Naive thymus-derived CD8-positive, alpha-beta T cell (primary cell): ENCODE data around the gene PHF20. TPM values are rescaled to one million over a fixed set of nuclear protein-coding genes. Genes with fewer than 3 reads are reported as not detected.

Source experiments
- ATAC-seq, 2 donors: fragments of 150-1000 bp; cut with Tn5 transposase in 1 of 2; sonication (Bioruptor Pico), chemical (Tn5 transposase) in 1 of 2; 1 replicate in 1 of 2; 2 replicates in 1 of 2; pipeline ENCODE4 v1.10.0; 2021; ENCODE audit warnings: mild to moderate bottlenecking in 2 of 2, moderate library complexity in 2 of 2
- POLR2A ChIA-PET: fragments of 350-600 bp; sonication (Branson Sonifier 250); formaldehyde crosslinking; loops from one replicate; lab custom pipeline; 2021; ENCODE audit warnings: antibody characterized with exemption; lab: Charles Lee
- DNase-seq, 10 donors: peaks; one replicate each; pipeline versions ENCODE4 v3.0.0 to v3.0.0-alpha.2; 2020 to 2022
- H3K27ac Mint-ChIP-seq, 10 donors: one replicate each; pipeline ENCODE4 v1.8.0; 2020 to 2022; ENCODE audit warnings: mild to moderate bottlenecking in 10 of 10, mixed read lengths in 10 of 10, moderate library complexity in 4 of 10, inconsistent platforms in 1 of 10
- H3K27me3 Mint-ChIP-seq, 5 donors: one replicate each; pipeline ENCODE4 v1.8.0; 2021 to 2022; ENCODE audit warnings: mixed read lengths in 5 of 5
- H3K36me3 Mint-ChIP-seq, 3 donors: one replicate each; pipeline ENCODE4 v1.8.0; 2020 to 2022; ENCODE audit warnings: mixed read lengths in 3 of 3, mild to moderate bottlenecking in 2 of 3, inconsistent platforms in 1 of 3
- H3K4me1 Mint-ChIP-seq, 4 donors: one replicate each; pipeline ENCODE4 v1.8.0; 2021 to 2022; ENCODE audit warnings: mixed read lengths in 4 of 4
- H3K4me3 Mint-ChIP-seq, 10 donors: one replicate each; pipeline ENCODE4 v1.8.0; 2020 to 2022; ENCODE audit warnings: mild to moderate bottlenecking in 10 of 10, mixed read lengths in 10 of 10, moderate library complexity in 6 of 10, inconsistent platforms in 1 of 10
- H3K9me3 Mint-ChIP-seq, 9 donors: one replicate each; pipeline ENCODE4 v1.8.0; 2020 to 2022; ENCODE audit warnings: mixed read lengths in 9 of 9, mild to moderate bottlenecking in 3 of 9, inconsistent platforms in 1 of 9, moderate library complexity in 1 of 9
- polyA plus RNA-seq, 3 donors: library from polyadenylated mRNA; unstranded; fragments of 300-500 nt; fragmentation: Illumina TruSeq; gene quantifications; one replicate each; pipeline ENCODE4 v1.2.3, GENCODE V29; 2021
- total RNA-seq, 8 experiments: library from RNA in 2 of 8; stranded (reverse) in 2 of 8; gene quantifications; one replicate each; pipeline ENCODE4 v1.2.3 and lab custom pipeline; 2021 to 2026

Gene PHF20
- total and polyA plus RNA-seq, 5 experiments from 2014 or later = 79.0 to 135 (median 114) TPM

- POLR2A ChIA-PET = interaction anchor here (0.8 to 1.0 kb wide), 2 partner anchors 49 kb away, joined by 3 to 4 read pairs; partner anchors contain the start of gene RBM39
- Mint-ChIP-seq H3K27ac (peak overlapping the region in 1 of 10 donors; percentile 72), H3K27me3 (no peaks in the 10 kb centered on the region), H3K4me3 (no peak overlapping the region), H3K36me3 (peaks cover 0 to 45% (median 7%) of the 10 kb centered on the region in 3 donors), H3K4me1 (peaks cover 13 to 59% (median 40%) of the 10 kb centered on the region in 4 donors), H3K9me3 (no peaks in the 10 kb centered on the region)
- ATAC-seq = no peak
- DNase-seq = no peak
Observed at GRCh38 chr20:35791097-35791496, 19.3 kb downstream of the PHF20 start.

- peak overlapping the region in 4 of 10 donors; percentile 0 to 31 (median 4) for H3K4me3 Mint-ChIP-seq
- POLR2A ChIA-PET = interaction anchor here (1.0 kb wide), 1 partner anchor 49 kb away, joined by 3 read pairs; the partner anchor contains the start of gene RBM39
Observed at GRCh38 chr20:35791821-35792220, 20.0 kb downstream of the PHF20 start.

GRCh38 chr20:35792740-35793139 lies 20.9 kb downstream of the PHF20 start:
- H3K27me3 Mint-ChIP-seq = no peaks in the 10 kb centered on the region
- H3K4me1 Mint-ChIP-seq = peaks cover 11 to 66% (median 48%) of the 10 kb centered on the region in 4 donors
- H3K4me3 Mint-ChIP-seq = peak overlapping the region in 3 of 10 donors; percentile 4 to 49 (median 21)
- H3K36me3 Mint-ChIP-seq = peaks cover 0 to 41% (median 4%) of the 10 kb centered on the region in 3 donors
- no peaks in the 10 kb centered on the region for H3K9me3 Mint-ChIP-seq
- H3K27ac Mint-ChIP-seq = peak overlapping the region in 9 of 10 donors; percentile 39 to 96 (median 77)
- POLR2A ChIA-PET = interaction anchor here (0.6 kb wide), 1 partner anchor 46 kb away, joined by 3 read pairs; no protein-coding TSS in a partner anchor
- ATAC-seq (no peak), DNase-seq (no peak)

More at GRCh38 chr20:35791821-35792220, 20.0 kb downstream of the PHF20 start:
- H3K9me3 Mint-ChIP-seq = no peaks in the 10 kb centered on the region
- peaks cover 0 to 44% (median 4%) of the 10 kb centered on the region in 3 donors for H3K36me3 Mint-ChIP-seq
- peak overlapping the region in 9 of 10 donors; percentile 15 to 87 (median 58) for H3K27ac Mint-ChIP-seq
- ATAC-seq (no peak), DNase-seq (no peak)
- peaks cover 11 to 60% (median 45%) of the 10 kb centered on the region in 4 donors for H3K4me1 Mint-ChIP-seq
- no peaks in the 10 kb centered on the region for H3K27me3 Mint-ChIP-seq

GRCh38 chr20:35796571-35796970 lies 24.8 kb downstream of the PHF20 start:
- H3K27me3 Mint-ChIP-seq = no peaks in the 10 kb centered on the region
- peak; percentile 81 to 95 for ATAC-seq
- H3K9me3 Mint-ChIP-seq = no peaks in the 10 kb centered on the region
- peak overlapping the region; percentile 79 to 99 (median 96) for H3K27ac Mint-ChIP-seq
- peaks cover 12 to 71% (median 56%) of the 10 kb centered on the region in 4 donors for H3K4me1 Mint-ChIP-seq
- peak overlapping the region; percentile 13 to 79 (median 54) for H3K4me3 Mint-ChIP-seq
- H3K36me3 Mint-ChIP-seq = peaks cover 0 to 41% (median 6%) of the 10 kb centered on the region in 3 donors
- POLR2A ChIA-PET = interaction anchor here (0.6 to 3.0 kb wide), 3 partner anchors 24 to 54 kb away, joined by 3 to 20 read pairs (median 12); partner anchors contain the start of genes PHF20 and RBM39
- peak in 6 of 10 donors; percentile 26 to 76 (median 58) for DNase-seq

GRCh38 chr20:35801865-35802264 lies 30.1 kb downstream of the PHF20 start:
- H3K4me1 Mint-ChIP-seq = peaks cover 8 to 37% (median 22%) of the 10 kb centered on the region in 4 donors
- peak overlapping the region; percentile 36 to 94 (median 87) for H3K27ac Mint-ChIP-seq
- ATAC-seq (peak in 1 of 2 donors; percentile 26), DNase-seq (no peak)
- no peaks in the 10 kb centered on the region for H3K27me3 Mint-ChIP-seq
- POLR2A ChIA-PET = interaction anchor here (1.1 to 5.4 kb wide), 3 partner anchors 24 to 60 kb away, joined by 3 to 23 read pairs (median 4); partner anchors contain the start of genes PHF20 and RBM39
- no peaks in the 10 kb centered on the region for H3K9me3 Mint-ChIP-seq
- H3K4me3 Mint-ChIP-seq = no peak overlapping the region
- H3K36me3 Mint-ChIP-seq = peaks cover 0 to 69% (median 4%) of the 10 kb centered on the region in 3 donors

GRCh38 chr20:35806075-35806474 lies 34.3 kb downstream of the PHF20 start:
- Mint-ChIP-seq H3K36me3 (peaks cover 0 to 77% (median 9%) of the 10 kb centered on the region in 3 donors), H3K4me3 (no peak overlapping the region), H3K9me3 (no peaks in the 10 kb centered on the region), H3K4me1 (peaks cover 11 to 32% (median 22%) of the 10 kb centered on the region in 4 donors), H3K27me3 (no peaks in the 10 kb centered on the region), H3K27ac (peak overlapping the region in 3 of 10 donors; percentile 46 to 67 (median 52))
- ATAC-seq = peak in 1 of 2 donors; percentile 36
- POLR2A ChIA-PET = interaction anchor here (0.6 kb wide), 1 partner anchor 80 kb away, joined by 7 read pairs; no protein-coding TSS in a partner anchor
- no peak for DNase-seq

- no peak for ATAC-seq
- no peaks in the 10 kb centered on the region for H3K9me3 Mint-ChIP-seq
- H3K36me3 Mint-ChIP-seq = peaks cover 0 to 73% (median 12%) of the 10 kb centered on the region in 3 donors
- peak overlapping the region in 1 of 10 donors; percentile 30 for H3K4me3 Mint-ChIP-seq
- H3K4me1 Mint-ChIP-seq = peaks cover 7 to 26% (median 16%) of the 10 kb centered on the region in 4 donors
- DNase-seq = no peak
- POLR2A ChIA-PET = no interaction called here
- no peaks in the 10 kb centered on the region for H3K27me3 Mint-ChIP-seq
- H3K27ac Mint-ChIP-seq = peak overlapping the region in 3 of 10 donors; percentile 15 to 35 (median 23)
Observed at GRCh38 chr20:35807877-35808276, 36.1 kb downstream of the PHF20 start.

GRCh38 chr20:35820715-35821114 lies 48.9 kb downstream of the PHF20 start:
- Mint-ChIP-seq H3K36me3 (peaks cover 4 to 55% (median 6%) of the 10 kb centered on the region in 3 donors), H3K4me3 (no peak overlapping the region), H3K27me3 (no peaks in the 10 kb centered on the region), H3K9me3 (no peaks in the 10 kb centered on the region), H3K27ac (peak overlapping the region; percentile 0 to 84 (median 66)), H3K4me1 (peaks cover 23 to 32% (median 28%) of the 10 kb centered on the region in 4 donors)
- DNase-seq (no peak), ATAC-seq (no peak)
- POLR2A ChIA-PET = interaction anchor here (0.6 kb wide), 1 partner anchor 23 kb away, joined by 4 read pairs; no protein-coding TSS in a partner anchor

- H3K27me3 Mint-ChIP-seq = no peaks in the 10 kb centered on the region
- H3K27ac Mint-ChIP-seq = peak overlapping the region in 9 of 10 donors; percentile 0 to 73 (median 13)
- no peak overlapping the region for H3K4me3 Mint-ChIP-seq
- DNase-seq (no peak), ATAC-seq (no peak)
- H3K36me3 Mint-ChIP-seq = peaks cover 4 to 59% (median 4%) of the 10 kb centered on the region in 3 donors
- H3K4me1 Mint-ChIP-seq = peaks cover 27 to 41% (median 34%) of the 10 kb centered on the region in 4 donors
- no peaks in the 10 kb centered on the region for H3K9me3 Mint-ChIP-seq
- POLR2A ChIA-PET = no interaction called here
Observed at GRCh38 chr20:35821807-35822242, 50.0 kb downstream of the PHF20 start.

- DNase-seq (no peak), ATAC-seq (no peak)
- Mint-ChIP-seq H3K36me3 (peaks cover 4 to 65% (median 4%) of the 10 kb centered on the region in 3 donors), H3K27ac (peak overlapping the region in 1 of 10 donors; percentile 32), H3K4me3 (no peak overlapping the region), H3K9me3 (no peaks in the 10 kb centered on the region), H3K4me1 (peaks cover 30 to 44% (median 35%) of the 10 kb centered on the region in 4 donors), H3K27me3 (no peaks in the 10 kb centered on the region)
- POLR2A ChIA-PET = interaction anchor here (0.7 kb wide), 1 partner anchor 17 kb away, joined by 5 read pairs; no protein-coding TSS in a partner anchor
Observed at GRCh38 chr20:35823147-35823546, 51.3 kb downstream of the PHF20 start.

GRCh38 chr20:35823937-35824336 lies 52.1 kb downstream of the PHF20 start:
- Mint-ChIP-seq H3K36me3 (peaks cover 4 to 66% (median 4%) of the 10 kb centered on the region in 3 donors), H3K4me1 (peaks cover 25 to 49% (median 34%) of the 10 kb centered on the region in 4 donors), H3K9me3 (no peaks in the 10 kb centered on the region), H3K27me3 (no peaks in the 10 kb centered on the region), H3K27ac (peak overlapping the region in 1 of 10 donors; percentile 67), H3K4me3 (no peak overlapping the region)
- DNase-seq (no peak), ATAC-seq (no peak)
- POLR2A ChIA-PET = interaction anchor here (0.6 to 0.7 kb wide), 2 partner anchors 16 to 57 kb away, joined by 4 to 5 read pairs; no protein-coding TSS in a partner anchor

GRCh38 chr20:35826397-35826998 lies 54.7 kb downstream of the PHF20 start:
- peaks cover 17 to 42% (median 31%) of the 10 kb centered on the region in 4 donors for H3K4me1 Mint-ChIP-seq
- H3K36me3 Mint-ChIP-seq = peaks cover 4 to 71% (median 5%) of the 10 kb centered on the region in 3 donors
- DNase-seq (no peak), ATAC-seq (no peak)
- peak overlapping the region in 8 of 10 donors; percentile 1 to 81 (median 42) for H3K27ac Mint-ChIP-seq
- POLR2A ChIA-PET = interaction anchor here (0.6 kb wide), 1 partner anchor 29 kb away, joined by 10 read pairs; no protein-coding TSS in a partner anchor
- H3K27me3 Mint-ChIP-seq = no peaks in the 10 kb centered on the region
- H3K9me3 Mint-ChIP-seq = peaks cover 0 to 2% (median 0%) of the 10 kb centered on the region in 9 donors
- H3K4me3 Mint-ChIP-seq = no peak overlapping the region
